Measurements from ENCODE around the gene ZNF518B. TPM values are rescaled to one million over a fixed set of nuclear protein-coding genes. Genes with fewer than 3 reads are reported as not detected.

ZNF518B gene
- total RNA-seq, 5 donors from 2014 or later (not counting 1 experiment from before 2014, with no cell fraction given), result 28.5 to 39.1 (median 29.1) TPM

GRCh38 chr4:10460313-10461047 lies 3.3 kb upstream of the ZNF518B start:
- 82% methylated on average over 9 of the region's 11 CpGs for WGBS (ENCODE audit: insufficient coverage)
- H3K27me3 Mint-ChIP-seq, result peaks cover 23 to 34% of the 10 kb centered on the region in 2 donors
- no peaks in the 10 kb centered on the region for H3K36me3 ChIP-seq (ENCODE audit: control insufficient read depth in 2 of 2, extremely low read depth in 1 of 2, insufficient read depth in 1 of 2, low read length in 1 of 2)
- peaks cover 0 to 4% (median 0%) of the 10 kb centered on the region in 3 donors for H3K9me3 Mint-ChIP-seq
- no peak overlapping the region for H3K27ac ChIP-seq (ENCODE audit: low read length)
- ChIA-PET POLR2A (interaction anchor here in 1 of 2 donors (0.6 kb wide), 1 partner anchor 278 kb away, joined by 7 read pairs; no protein-coding TSS in a partner anchor), CTCF (interaction anchor here (0.6 to 2.0 kb wide), 14 partner anchors 9 to 769 kb away, joined by 3 to 11 read pairs (median 4); no protein-coding TSS in a partner anchor)
- H3K27ac Mint-ChIP-seq, result peak overlapping the region in 1 of 2 donors; percentile 52
- peaks cover 4 to 33% of the 10 kb centered on the region in 2 experiments for H3K4me1 ChIP-seq (ENCODE audit: control insufficient read depth in 1 of 2, extremely low read depth in 1 of 2, insufficient read depth in 2 of 2, low read length in 2 of 2)
- H3K4me1 Mint-ChIP-seq, result peaks cover 27 to 40% (median 32%) of the 10 kb centered on the region in 3 donors
- ATAC-seq (replicated peaks in 1 of 4), result no peak
- no peak for DNase-seq
- H3K4me3 Mint-ChIP-seq, result peak overlapping the region; percentile 13 to 79 (median 73)
- H3K27me3 ChIP-seq (replicated peaks in 1 of 2; ENCODE audit: control insufficient read depth in 2 of 2, extremely low read depth in 1 of 2, insufficient read depth in 2 of 2, low read length in 1 of 2), result peaks cover 4 to 13% of the 10 kb centered on the region in 2 experiments
- H3K36me3 Mint-ChIP-seq, result no peaks in the 10 kb centered on the region
- H3K9me3 ChIP-seq, result no peaks in the 10 kb centered on the region
- peak overlapping the region; percentile 55 to 73 for H3K4me3 ChIP-seq (ENCODE audit: control insufficient read depth in 1 of 2, extremely low read depth in 1 of 2, low read length in 1 of 2)

DNA sequence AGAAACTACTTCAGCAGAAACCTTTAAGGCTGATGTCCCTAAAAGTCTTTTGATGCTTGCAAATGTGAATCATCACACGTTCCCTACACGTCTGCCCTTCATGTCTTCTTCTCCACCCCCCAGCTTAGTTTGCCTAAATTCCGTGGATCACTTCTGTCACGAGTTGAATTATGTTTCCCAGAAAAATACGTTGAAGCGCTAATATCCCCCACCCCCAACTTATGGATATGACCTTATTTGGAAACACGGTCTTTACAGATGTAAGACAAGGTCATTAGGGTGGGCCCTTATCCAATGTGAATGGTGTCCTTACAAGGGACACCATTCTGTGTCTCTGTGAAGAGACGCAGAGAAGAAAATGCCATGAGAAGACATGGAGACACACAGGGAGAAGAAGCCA lies 2.1 kb upstream of the ZNF518B start:
- Mint-ChIP-seq H3K4me3 (peak overlapping the region in 1 of 3 donors; percentile 2), H3K36me3 (peaks cover 9% of the 10 kb centered on the region), H3K27ac (no peak overlapping the region), H3K4me1 (peaks cover 36 to 49% (median 38%) of the 10 kb centered on the region in 3 donors), H3K27me3 (peaks cover 15 to 23% of the 10 kb centered on the region in 2 donors), H3K9me3 (peaks cover 0 to 4% (median 0%) of the 10 kb centered on the region in 3 donors)
- 98% methylated on average over 4 of the region's 8 CpGs for WGBS (ENCODE audit: insufficient coverage)
- Histone ChIP-seq H3K27me3 (replicated peaks in 1 of 2; ENCODE audit: control insufficient read depth in 2 of 2, extremely low read depth in 1 of 2, insufficient read depth in 2 of 2, low read length in 1 of 2) (peaks cover 4 to 13% of the 10 kb centered on the region in 2 experiments), H3K27ac (ENCODE audit: low read length) (no peak overlapping the region), H3K9me3 (no peaks in the 10 kb centered on the region), H3K36me3 (ENCODE audit: control insufficient read depth in 2 of 2, extremely low read depth in 1 of 2, insufficient read depth in 1 of 2, low read length in 1 of 2) (no peaks in the 10 kb centered on the region), H3K4me3 (ENCODE audit: control insufficient read depth in 1 of 2, extremely low read depth in 1 of 2, low read length in 1 of 2) (no peak overlapping the region), H3K4me1 (ENCODE audit: control insufficient read depth in 1 of 2, extremely low read depth in 1 of 2, insufficient read depth in 2 of 2, low read length in 2 of 2) (peaks cover 4 to 33% of the 10 kb centered on the region in 2 experiments)
- ATAC-seq (replicated peaks in 1 of 4), result no peak
- no peak for DNase-seq
- CTCF ChIA-PET, result no interaction called here
- POLR2A ChIA-PET, result no interaction called here

GRCh38 chr4:10458177-10458576 lies 951 bp upstream of the ZNF518B start:
- ChIA-PET POLR2A (interaction anchor here (0.6 to 1.1 kb wide), 4 partner anchors 69 to 340 kb away, joined by 3 read pairs; no protein-coding TSS in a partner anchor), CTCF (interaction anchor here (0.5 to 1.8 kb wide), 5 partner anchors 10 to 767 kb away, joined by 3 to 5 read pairs (median 3); no protein-coding TSS in a partner anchor)
- peaks cover 18% of the 10 kb centered on the region for H3K36me3 Mint-ChIP-seq
- Histone ChIP-seq H3K9me3 (no peaks in the 10 kb centered on the region), H3K36me3 (ENCODE audit: control insufficient read depth in 2 of 2, extremely low read depth in 1 of 2, insufficient read depth in 1 of 2, low read length in 1 of 2) (peaks cover 0 to under 1% of the 10 kb centered on the region in 2 donors), H3K4me1 (ENCODE audit: control insufficient read depth in 1 of 2, extremely low read depth in 1 of 2, insufficient read depth in 2 of 2, low read length in 2 of 2) (peaks cover 4 to 33% of the 10 kb centered on the region in 2 experiments), H3K27me3 (replicated peaks in 1 of 2; ENCODE audit: control insufficient read depth in 2 of 2, extremely low read depth in 1 of 2, insufficient read depth in 2 of 2, low read length in 1 of 2) (peaks cover 4 to 10% of the 10 kb centered on the region in 2 experiments), H3K27ac (ENCODE audit: low read length) (no peak overlapping the region), H3K4me3 (ENCODE audit: control insufficient read depth in 1 of 2, extremely low read depth in 1 of 2, low read length in 1 of 2) (no peak overlapping the region)
- H3K27me3 Mint-ChIP-seq, result peaks cover 10 to 17% of the 10 kb centered on the region in 2 donors
- WGBS (ENCODE audit: insufficient coverage), result 90% methylated on average over 13 of the region's 13 CpGs
- peaks cover 0 to 4% (median 0%) of the 10 kb centered on the region in 3 donors for H3K9me3 Mint-ChIP-seq
- H3K4me3 Mint-ChIP-seq, result peak overlapping the region; percentile 68 to 88 (median 68)
- H3K4me1 Mint-ChIP-seq, result peaks cover 40 to 52% (median 41%) of the 10 kb centered on the region in 3 donors
- no peak for DNase-seq
- H3K27ac Mint-ChIP-seq, result peak overlapping the region in 1 of 2 donors; percentile 66
- ATAC-seq (replicated peaks in 1 of 4), result no peak

GRCh38 chr4:10456595-10457254 lies 501 bp downstream of the ZNF518B start:
- Mint-ChIP-seq H3K36me3 (peaks cover 33% of the 10 kb centered on the region), H3K27ac (peak overlapping the region; percentile 87 to 90), H3K27me3 (peaks cover 0 to 5% of the 10 kb centered on the region in 2 donors), H3K4me1 (peaks cover 40 to 48% (median 41%) of the 10 kb centered on the region in 3 donors), H3K4me3 (peak overlapping the region; percentile 86 to 89 (median 88)), H3K9me3 (peaks cover 0 to 6% (median 2%) of the 10 kb centered on the region in 3 donors)
- POLR2A ChIA-PET, result interaction anchor here (0.9 to 1.8 kb wide), 2 partner anchors 340 to 765 kb away, joined by 3 to 7 read pairs; no protein-coding TSS in a partner anchor
- peak; percentile 57 to 69 (median 62) for ATAC-seq (replicated peaks in 1 of 4)
- H3K27ac ChIP-seq (ENCODE audit: low read length), result peak overlapping the region; percentile 41
- H3K27me3 ChIP-seq (replicated peaks in 1 of 2; ENCODE audit: control insufficient read depth in 2 of 2, extremely low read depth in 1 of 2, insufficient read depth in 2 of 2, low read length in 1 of 2), result peaks cover 2 to 4% of the 10 kb centered on the region in 2 experiments
- H3K36me3 ChIP-seq (ENCODE audit: control insufficient read depth in 2 of 2, extremely low read depth in 1 of 2, insufficient read depth in 1 of 2, low read length in 1 of 2), result peaks cover 0 to 6% of the 10 kb centered on the region in 2 donors
- peaks cover 4 to 29% of the 10 kb centered on the region in 2 experiments for H3K4me1 ChIP-seq (ENCODE audit: control insufficient read depth in 1 of 2, extremely low read depth in 1 of 2, insufficient read depth in 2 of 2, low read length in 2 of 2)
- 6% methylated on average over 96 of the region's 96 CpGs for WGBS (ENCODE audit: insufficient coverage)
- no peaks in the 10 kb centered on the region for H3K9me3 ChIP-seq
- H3K4me3 ChIP-seq (ENCODE audit: control insufficient read depth in 1 of 2, extremely low read depth in 1 of 2, low read length in 1 of 2), result peak overlapping the region; percentile 60 to 65
- CTCF ChIA-PET, result interaction anchor here in 1 of 2 donors (1.8 kb wide), 1 partner anchor 765 kb away, joined by 5 read pairs; no protein-coding TSS in a partner anchor
- DNase-seq, result peak in 33 of 35 experiments; percentile 13 to 77 (median 44)

DNA sequence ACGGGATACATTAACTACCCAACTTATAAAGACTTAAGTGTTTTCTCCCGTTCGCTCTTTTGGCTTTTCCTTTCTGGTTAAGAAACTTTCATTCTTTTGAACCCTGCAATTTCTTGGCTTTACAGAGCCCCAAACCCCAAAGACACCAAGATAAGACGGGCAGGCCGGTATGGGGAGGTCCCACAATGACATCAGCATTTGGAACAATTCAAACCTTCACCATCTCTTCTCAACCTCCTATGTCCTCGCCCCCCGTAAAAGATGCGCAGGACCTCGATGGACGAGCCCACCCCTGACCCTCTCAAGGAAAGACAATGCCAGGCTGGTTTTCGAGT lies 999 bp downstream of the ZNF518B start:
- POLR2A ChIA-PET, result interaction anchor here in 1 of 2 donors (1.8 kb wide), 1 partner anchor 339 kb away, joined by 7 read pairs; no protein-coding TSS in a partner anchor
- peaks cover 0 to 6% (median 5%) of the 10 kb centered on the region in 3 donors for H3K9me3 Mint-ChIP-seq
- no peaks in the 10 kb centered on the region for H3K9me3 ChIP-seq
- peak overlapping the region; percentile 41 for H3K27ac ChIP-seq (ENCODE audit: low read length)
- WGBS (ENCODE audit: insufficient coverage), result 56% methylated on average over 9 of the region's 11 CpGs
- DNase-seq (peak in 1 of 35 experiments; percentile 11), ATAC-seq (replicated peaks in 1 of 4) (no peak)
- H3K27ac Mint-ChIP-seq, result peak overlapping the region; percentile 87 to 90
- CTCF ChIA-PET, result no interaction called here
- peaks cover 35% of the 10 kb centered on the region for H3K36me3 Mint-ChIP-seq
- peaks cover 40 to 45% (median 41%) of the 10 kb centered on the region in 3 donors for H3K4me1 Mint-ChIP-seq
- H3K4me1 ChIP-seq (ENCODE audit: control insufficient read depth in 1 of 2, extremely low read depth in 1 of 2, insufficient read depth in 2 of 2, low read length in 2 of 2), result peaks cover 4 to 25% of the 10 kb centered on the region in 2 experiments
- H3K27me3 Mint-ChIP-seq, result peaks cover 0 to 3% of the 10 kb centered on the region in 2 donors
- peak overlapping the region; percentile 86 to 89 (median 88) for H3K4me3 Mint-ChIP-seq
- H3K4me3 ChIP-seq (ENCODE audit: control insufficient read depth in 1 of 2, extremely low read depth in 1 of 2, low read length in 1 of 2), result peak overlapping the region; percentile 55 to 62
- H3K27me3 ChIP-seq (replicated peaks in 1 of 2; ENCODE audit: control insufficient read depth in 2 of 2, extremely low read depth in 1 of 2, insufficient read depth in 2 of 2, low read length in 1 of 2), result peaks cover 0 to 2% of the 10 kb centered on the region in 2 experiments
- peaks cover 0 to 6% of the 10 kb centered on the region in 2 donors for H3K36me3 ChIP-seq (ENCODE audit: control insufficient read depth in 2 of 2, extremely low read depth in 1 of 2, insufficient read depth in 1 of 2, low read length in 1 of 2)

GRCh38 chr4:10455133-10455532 lies 2.1 kb downstream of the ZNF518B start:
- Mint-ChIP-seq H3K9me3 (peaks cover 0 to 14% (median 10%) of the 10 kb centered on the region in 3 donors), H3K4me3 (no peak overlapping the region), H3K4me1 (peaks cover 33 to 37% (median 33%) of the 10 kb centered on the region in 3 donors), H3K27me3 (no peaks in the 10 kb centered on the region), H3K27ac (no peak overlapping the region), H3K36me3 (peaks cover 45% of the 10 kb centered on the region)
- Histone ChIP-seq H3K4me3 (ENCODE audit: control insufficient read depth in 1 of 2, extremely low read depth in 1 of 2, low read length in 1 of 2) (no peak overlapping the region), H3K36me3 (ENCODE audit: control insufficient read depth in 2 of 2, extremely low read depth in 1 of 2, insufficient read depth in 1 of 2, low read length in 1 of 2) (peaks cover 0 to 11% of the 10 kb centered on the region in 2 donors), H3K4me1 (ENCODE audit: control insufficient read depth in 1 of 2, extremely low read depth in 1 of 2, insufficient read depth in 2 of 2, low read length in 2 of 2) (peaks cover 3 to 15% of the 10 kb centered on the region in 2 experiments), H3K27ac (ENCODE audit: low read length) (no peak overlapping the region), H3K27me3 (replicated peaks in 1 of 2; ENCODE audit: control insufficient read depth in 2 of 2, extremely low read depth in 1 of 2, insufficient read depth in 2 of 2, low read length in 1 of 2) (peaks cover 0 to 2% of the 10 kb centered on the region in 2 experiments), H3K9me3 (peaks cover 3% of the 10 kb centered on the region)
- ATAC-seq (replicated peaks in 1 of 4) (no peak), DNase-seq (no peak)
- CTCF ChIA-PET, result no interaction called here
- POLR2A ChIA-PET, result no interaction called here
- no CpG with 5 or more reads among the region's 2 CpGs for WGBS (ENCODE audit: insufficient coverage)

Data from T-cell (primary cell).